ENCODE data around the gene CASZ1.

DNA sequence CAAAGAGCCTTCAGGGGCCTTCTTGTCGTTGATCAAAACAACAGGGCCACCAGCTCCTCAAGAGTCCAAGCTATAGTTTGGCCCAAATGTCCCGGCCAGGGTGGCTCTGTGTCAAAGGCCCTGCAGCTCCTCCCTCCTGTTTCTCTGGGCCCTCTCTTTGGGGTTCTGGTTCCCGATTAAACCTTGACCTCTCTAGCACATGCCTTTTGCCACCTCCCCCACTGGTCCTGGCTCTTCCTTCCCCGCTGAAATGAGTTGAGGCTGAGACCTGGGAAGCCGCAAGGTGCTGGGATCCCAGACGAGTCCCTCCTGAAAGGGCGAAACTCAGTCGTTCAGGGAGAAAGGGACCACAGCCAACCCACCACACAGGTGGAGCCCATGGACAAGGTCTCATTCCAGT, 56.9 kb downstream of the CASZ1 start:
- no peak for TF ChIP-seq CTCF (IDR thresholded peaks at IDR 0.05)
- no peak for TF ChIP-seq POLR2A (IDR thresholded peaks at IDR 0.05)

Data from thyroid gland (tissue), 4 donors.